GM12891 (cell line): ENCODE data around the gene SLC25A21.

Experiments
- POLR2A ChIP-seq: IDR thresholded peaks from 2 replicates; pipeline ENCODE4 v1.6.1; 2011; ENCODE audit warnings: low read depth, low read length, control low read depth
- POLR2AphosphoS5 ChIP-seq: IDR thresholded peaks from 2 replicates; pipeline ENCODE4 v1.6.1; 2011; ENCODE audit warnings: low read depth, low read length, control low read depth
- POU2F2 ChIP-seq: IDR thresholded peaks from 2 replicates; pipeline ENCODE4 v1.6.1; 2011; ENCODE audit warnings: low read depth, mild to moderate bottlenecking, control low read depth, low read length, moderate library complexity
- SPI1 ChIP-seq: IDR thresholded peaks from 2 replicates; pipeline ENCODE4 v1.6.1; 2011; ENCODE audit warnings: low read depth, low read length, control low read depth

DNA sequence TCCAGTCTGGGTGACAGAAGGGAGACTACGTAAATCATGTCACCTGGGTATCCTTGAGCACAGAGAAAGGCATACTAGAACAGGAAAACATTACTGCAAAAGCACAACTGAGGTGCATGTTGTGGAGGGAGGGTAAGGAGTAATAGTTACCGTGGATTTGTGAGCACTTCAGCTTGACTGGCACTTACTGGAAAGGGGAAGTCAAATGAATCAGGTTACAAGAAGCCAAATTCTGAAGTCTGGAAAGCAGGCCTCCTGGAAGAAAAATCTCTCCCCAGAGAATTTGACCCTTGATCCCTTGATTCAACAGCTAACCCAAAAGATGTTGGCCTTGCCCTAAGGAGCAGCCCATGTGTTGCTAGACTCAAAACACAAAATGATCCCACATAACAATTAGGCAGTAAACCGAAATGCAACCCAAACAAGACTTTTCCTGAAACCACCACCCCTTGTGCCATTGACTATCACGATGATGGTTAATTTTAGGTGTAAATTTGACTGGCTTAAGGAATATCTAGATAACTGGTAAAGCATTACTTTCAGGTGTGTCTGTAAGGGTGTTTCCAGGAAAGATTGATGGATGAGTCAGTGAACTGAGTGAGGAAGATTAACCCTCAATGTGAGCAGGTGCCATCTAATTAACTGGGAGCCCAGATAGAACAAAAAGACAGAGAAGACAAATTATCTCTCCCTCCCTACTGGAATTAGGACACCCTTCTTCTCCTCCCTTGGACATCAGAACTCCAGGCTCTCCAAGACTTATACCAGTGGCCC is 108.8 kb downstream of the SLC25A21 start:
- no peak for TF ChIP-seq POLR2A
- TF ChIP-seq POLR2AphosphoS5, result no peak
- TF ChIP-seq POU2F2, result no peak
- TF ChIP-seq SPI1, result no peak
